Endothelial cell of umbilical vein (primary cell): Measurements from ENCODE around the gene KTN1. TPM values are rescaled to one million over a fixed set of nuclear protein-coding genes. Genes with fewer than 3 reads are reported as not detected.

Experiments
- BruUV-seq: library from RNA; stranded (reverse); fragments of 400-500 nt; replicated peaks from 2 replicates; lab custom pipeline; 2021; lab: Mats Ljungman, UMichigan
- CTCF ChIA-PET: fragments of 300-600, 350-600 bp; sonication (Branson Sonifier 250); formaldehyde crosslinking; loops from one replicate; lab custom pipeline; 2021; ENCODE audit warnings: antibody characterized with exemption, inconsistent platforms; lab: Charles Lee
- POLR2A ChIA-PET: fragments of 300-600, 350-600 bp; sonication (Branson Sonifier 250); formaldehyde crosslinking; loops from one replicate; lab custom pipeline; 2021; ENCODE audit warnings: antibody characterized with exemption, inconsistent platforms; lab: Charles Lee
- DNase-seq: peaks from one replicate; pipeline ENCODE4 v3.0.0-alpha.2; 2011; ENCODE audit warnings: low read depth, low spot score
- FAIRE-seq: peaks from 2 replicates; lab custom pipeline; 2011; peaks lifted over from hg19 to GRCh38; lab: Jason Lieb, UNC
- H2AFZ ChIP-seq: 2 replicates; pipeline ENCODE4 v1.6.0; 2012; ENCODE audit warnings: low read depth, low read length, control low read depth, inconsistent platforms
- H3K27ac ChIP-seq: 2 replicates; pipeline ENCODE4 v1.5.1; 2011; ENCODE audit warnings: low read depth, mild to moderate bottlenecking, control low read depth, low read length, moderate library complexity; ENCODE audit not compliant: insufficient read depth
- H3K27me3 ChIP-seq, 2 experiments: 2 replicates each; pipeline versions ENCODE4 v1.6.0 to v1.6.1; 2011; ENCODE audit warnings: low read length in 2 of 2, mixed read lengths in 1 of 2; ENCODE audit not compliant: control insufficient read depth in 2 of 2, insufficient read depth in 2 of 2
- H3K36me3 ChIP-seq, 2 experiments: 2 replicates in 1 of 2; 3 replicates in 1 of 2; pipeline ENCODE4 v1.5.1; 2011; ENCODE audit warnings: low read length in 2 of 2, mild to moderate bottlenecking in 1 of 2, moderate library complexity in 1 of 2; ENCODE audit not compliant: control insufficient read depth in 2 of 2, insufficient read depth in 2 of 2; ENCODE audit errors: extremely low read depth in 1 of 2
- H3K4me1 ChIP-seq: 3 replicates; pipeline ENCODE4 v1.5.1; 2011; ENCODE audit warnings: mild to moderate bottlenecking, low read length; ENCODE audit not compliant: control insufficient read depth, insufficient read depth; ENCODE audit errors: extremely low read depth
- H3K4me2 ChIP-seq: 2 replicates; pipeline ENCODE4 v1.6.1; 2011; ENCODE audit warnings: low read length, control low read depth, mixed read lengths; ENCODE audit not compliant: insufficient read depth
- H3K4me3 ChIP-seq, 3 experiments: fragments of 200-600 bp in 1 of 3; sonication (generic), shearing (Covaris generic) in 1 of 3; replicated peaks in 1 of 3; 2 replicates each; pipeline ENCODE4 v1.5.1; 2011 to 2016; ENCODE audit warnings: control low read depth in 3 of 3, low read length in 3 of 3, mild to moderate bottlenecking in 2 of 3, inconsistent platforms in 1 of 3, low read depth in 1 of 3, moderate library complexity in 1 of 3; ENCODE audit not compliant: insufficient read depth in 1 of 3
- H3K79me2 ChIP-seq: 2 replicates; pipeline ENCODE4 v1.6.0; 2012; ENCODE audit warnings: low read length, inconsistent platforms; ENCODE audit not compliant: control insufficient read depth, insufficient read depth
- H3K9ac ChIP-seq: replicated peaks from 2 replicates; pipeline ENCODE3; 2011; ENCODE audit warnings: low read length, control low read depth; ENCODE audit not compliant: insufficient read depth; ENCODE audit errors: extremely low read depth
- H3K9me1 ChIP-seq: replicated peaks from 3 replicates; pipeline ENCODE4 v1.6.0; 2011; ENCODE audit warnings: mild to moderate bottlenecking, low read length; ENCODE audit not compliant: control insufficient read depth, insufficient read depth; ENCODE audit errors: extremely low read depth
- H3K9me3 ChIP-seq: replicated peaks from 2 replicates; pipeline ENCODE4 v1.5.1; 2012; ENCODE audit warnings: low read length, inconsistent platforms; ENCODE audit not compliant: control insufficient read depth, insufficient read depth
- H4K20me1 ChIP-seq: replicated peaks from 2 replicates; pipeline ENCODE3; 2011; ENCODE audit warnings: mild to moderate bottlenecking, low read length; ENCODE audit not compliant: control insufficient read depth, insufficient read depth; ENCODE audit errors: extremely low read depth
- CTCF ChIP-seq, 2 donors: IDR thresholded peaks; 1 replicate in 1 of 2; 2 replicates in 1 of 2; pipeline ENCODE4 v1.5.1; 2011; ENCODE audit warnings: low read length in 2 of 2, mild to moderate bottlenecking in 2 of 2, moderate library complexity in 2 of 2, control low read depth in 1 of 2, inconsistent platforms in 1 of 2, low read depth in 1 of 2; ENCODE audit not compliant: insufficient read depth in 1 of 2; ENCODE audit errors: extremely low read depth in 1 of 2
- EZH2 ChIP-seq: IDR thresholded peaks from 2 replicates; pipeline ENCODE4 v1.6.1; 2012; ENCODE audit warnings: borderline replicate concordance, low read depth, mild to moderate bottlenecking, moderate library complexity, low read length, inconsistent platforms; ENCODE audit not compliant: severe bottlenecking
- FOS ChIP-seq: IDR thresholded peaks from 2 replicates; pipeline ENCODE4 v1.6.1; 2011; ENCODE audit warnings: mild to moderate bottlenecking, low read length, moderate library complexity, borderline replicate concordance; ENCODE audit not compliant: insufficient read depth
- GATA2 ChIP-seq: IDR thresholded peaks from 2 replicates; pipeline ENCODE4 v1.7.0; 2011; ENCODE audit warnings: low read depth, mild to moderate bottlenecking, moderate library complexity, mixed read lengths, low read length; ENCODE audit not compliant: insufficient read length, insufficient read depth
- JUN ChIP-seq: IDR thresholded peaks from 2 replicates; pipeline ENCODE4 v1.6.1; 2011; ENCODE audit warnings: borderline replicate concordance, low read depth; ENCODE audit not compliant: insufficient read length, insufficient read depth
- MAX ChIP-seq: IDR thresholded peaks from 2 replicates; pipeline ENCODE4 v1.6.1; 2011; ENCODE audit not compliant: insufficient read depth, insufficient read length
- MYC ChIP-seq: IDR thresholded peaks from one replicate; pipeline ENCODE4 v1.6.1; 2011; ENCODE audit warnings: mild to moderate bottlenecking, low read depth, low read length
- POLR2A ChIP-seq: IDR thresholded peaks from 2 replicates; pipeline ENCODE4 v1.6.1; 2012; ENCODE audit warnings: low read depth, mild to moderate bottlenecking, control low read depth, low read length
- POLR2AphosphoS5 ChIP-seq: IDR thresholded peaks from 2 replicates; pipeline ENCODE4 v1.6.1; 2012; ENCODE audit warnings: low read depth, mild to moderate bottlenecking, control low read depth, low read length, moderate library complexity; ENCODE audit not compliant: insufficient read depth
- dilution Hi-C: fragments of 300-500 bp; cut with MboI; formaldehyde crosslinking; loops from one replicate; pipeline ENCODE4 v1.15.0; 2019; ENCODE audit warnings: low sequenced_read_pairs; ENCODE audit not compliant: extremely low pct_ligation_motif_present
- intact Hi-C: fragments of 100-400 bp; cut with micrococcal nuclease; formaldehyde crosslinking; loops from one replicate; pipeline ENCODE4 v1.10.0; 2022
- polyA plus RNA-seq, 4 experiments: library from polyadenylated mRNA; depleted of rRNA in 3 of 4; stranded (reverse) in 3 of 4; unstranded in 1 of 4; fragments of >200 nt; gene quantifications; 2 replicates each; pipeline versions ENCODE4 v1.2.1 to v1.2.3, GENCODE V29; 2011 to 2012; ENCODE audit warnings: missing spikeins in 1 of 4
- total RNA-seq: library from RNA; stranded (reverse); gene quantifications from 2 replicates; pipeline ENCODE4 v1.2.3, GENCODE V29; 2021

The KTN1 gene
- total and polyA plus RNA-seq, 2 donors (not counting 3 experiments of a cell fraction or from before 2014, with no cell fraction given), result 33.2 to 148 TPM

GRCh38 chr14:55621391-55621790 is 41.4 kb downstream of the KTN1 start:
- Histone ChIP-seq H4K20me1 (peaks cover 4% of the 10 kb centered on the region), H3K36me3 (peaks cover 15 to 29% of the 10 kb centered on the region in 2 experiments), H3K4me2 (no peak overlapping the region), H3K9me1 (no peaks in the 10 kb centered on the region), H2AFZ (no peak overlapping the region), H3K79me2 (peaks cover 2% of the 10 kb centered on the region), H3K9ac (no peak overlapping the region), H3K4me1 (no peaks in the 10 kb centered on the region), H3K27ac (no peak overlapping the region), H3K4me3 (no peak overlapping the region), H3K27me3 (no peaks in the 10 kb centered on the region), H3K9me3 (no peaks in the 10 kb centered on the region)
- POLR2A ChIA-PET, result interaction anchor here (0.7 kb wide), 2 partner anchors 223 to 631 kb away, joined by 4 to 7 read pairs; no protein-coding TSS in a partner anchor
- DNase-seq (no peak), FAIRE-seq (no peak)
- intact Hi-C loops, result no loop called here
- dilution Hi-C loops, result no loop called here
- TF ChIP-seq POLR2AphosphoS5, result no peak
- no peak for TF ChIP-seq MAX
- no peak for TF ChIP-seq JUN
- no peak for TF ChIP-seq EZH2
- TF ChIP-seq GATA2, result no peak
- CTCF ChIA-PET, result no interaction called here
- no TSS peak for BruUV-seq

- H3K27ac ChIP-seq, result no peak overlapping the region
- BruUV-seq, result no TSS peak
- dilution Hi-C loops (no loop called here), intact Hi-C loops (no loop called here)
- DNase-seq (no peak), FAIRE-seq (no peak)
- no peak overlapping the region for H3K4me3 ChIP-seq
- POLR2A ChIA-PET, result no interaction called here
- H3K4me2 ChIP-seq, result no peak overlapping the region
- no peak for TF ChIP-seq POLR2A
- no peak for TF ChIP-seq POLR2AphosphoS5
- no peak for TF ChIP-seq MAX
- TF ChIP-seq JUN, result no peak
- no peak for TF ChIP-seq MYC
- TF ChIP-seq FOS, result no peak
- TF ChIP-seq GATA2, result no peak
- no peak for TF ChIP-seq CTCF (IDR thresholded peaks at IDR 0.05; ENCODE audit: extremely low read depth in 1 of 2, insufficient read depth in 1 of 2, low read depth in 1 of 2, low read length in 2 of 2)
- no peak for TF ChIP-seq EZH2
- no peaks in the 10 kb centered on the region for H3K9me3 ChIP-seq
- H3K27me3 ChIP-seq, result no peaks in the 10 kb centered on the region
- CTCF ChIA-PET, result interaction anchor here (0.6 to 1.6 kb wide), 5 partner anchors 11 to 234 kb away, joined by 3 to 15 read pairs (median 5); no protein-coding TSS in a partner anchor
- no peak overlapping the region for H3K9ac ChIP-seq
- no peaks in the 10 kb centered on the region for H3K9me1 ChIP-seq
- H3K36me3 ChIP-seq, result peaks cover 8 to 11% of the 10 kb centered on the region in 2 experiments
- H3K4me1 ChIP-seq, result no peaks in the 10 kb centered on the region
- peaks cover 4% of the 10 kb centered on the region for H4K20me1 ChIP-seq
- no peak overlapping the region for H2AFZ ChIP-seq
- H3K79me2 ChIP-seq, result peaks cover 2% of the 10 kb centered on the region
Measured at GRCh38 chr14:55624913-55625312, 44.9 kb downstream of the KTN1 start.
